ENCODE results near the gene PES1.

Gene PES1

GRCh38 chr22:30584441-30584840 lies 7.3 kb downstream of the PES1 start:
- no peak for DNase-seq (ENCODE audit: low read depth)
- TF ChIP-seq, protein P1, sequence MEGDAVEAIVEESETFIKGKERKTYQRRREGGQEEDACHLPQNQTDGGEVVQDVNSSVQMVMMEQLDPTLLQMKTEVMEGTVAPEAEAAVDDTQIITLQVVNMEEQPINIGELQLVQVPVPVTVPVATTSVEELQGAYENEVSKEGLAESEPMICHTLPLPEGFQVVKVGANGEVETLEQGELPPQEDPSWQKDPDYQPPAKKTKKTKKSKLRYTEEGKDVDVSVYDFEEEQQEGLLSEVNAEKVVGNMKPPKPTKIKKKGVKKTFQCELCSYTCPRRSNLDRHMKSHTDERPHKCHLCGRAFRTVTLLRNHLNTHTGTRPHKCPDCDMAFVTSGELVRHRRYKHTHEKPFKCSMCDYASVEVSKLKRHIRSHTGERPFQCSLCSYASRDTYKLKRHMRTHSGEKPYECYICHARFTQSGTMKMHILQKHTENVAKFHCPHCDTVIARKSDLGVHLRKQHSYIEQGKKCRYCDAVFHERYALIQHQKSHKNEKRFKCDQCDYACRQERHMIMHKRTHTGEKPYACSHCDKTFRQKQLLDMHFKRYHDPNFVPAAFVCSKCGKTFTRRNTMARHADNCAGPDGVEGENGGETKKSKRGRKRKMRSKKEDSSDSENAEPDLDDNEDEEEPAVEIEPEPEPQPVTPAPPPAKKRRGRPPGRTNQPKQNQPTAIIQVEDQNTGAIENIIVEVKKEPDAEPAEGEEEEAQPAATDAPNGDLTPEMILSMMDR (conservative IDR thresholded peaks at IDR 0.05; ENCODE audit: low read depth, low read length), result no peak
- no peak overlapping the region for H3K4me3 ChIP-seq (ENCODE audit: low read depth, low read length)

DNA sequence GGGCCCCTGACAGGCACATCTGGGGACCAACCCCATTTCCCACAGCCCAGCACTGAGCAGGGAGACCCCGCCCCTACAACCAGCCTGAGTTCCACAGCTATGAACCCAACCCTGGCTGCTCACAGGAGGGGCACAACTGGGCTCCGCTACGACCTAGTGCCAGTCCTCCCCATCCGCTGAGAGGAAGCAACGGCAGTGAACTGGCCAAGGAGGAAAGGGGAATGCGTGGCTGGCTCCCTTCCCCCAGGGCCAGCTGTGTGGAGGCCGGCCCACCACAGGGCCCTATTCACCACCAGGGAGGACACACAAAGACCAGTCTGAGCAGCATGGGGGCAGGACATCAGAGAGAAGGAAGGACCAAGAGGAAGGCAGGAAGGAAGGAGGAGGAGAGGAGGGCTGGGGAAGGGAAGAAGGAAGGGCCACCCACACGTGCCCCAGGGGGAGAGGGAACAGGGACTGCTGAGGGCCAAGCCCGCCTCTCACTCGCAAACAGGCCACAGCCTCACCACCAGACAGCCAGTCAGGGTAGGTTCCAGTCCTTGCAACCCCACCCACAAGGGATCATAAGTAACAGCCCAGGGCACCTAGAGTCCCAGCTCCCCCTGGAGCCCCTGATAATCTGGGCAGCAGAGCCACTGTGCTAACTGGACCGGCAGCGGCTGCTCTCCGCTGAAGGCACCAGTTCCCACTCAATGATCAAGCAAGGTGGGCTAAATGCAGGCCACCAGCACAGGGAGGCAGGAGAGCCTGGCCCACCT lies 8.7 kb downstream of the PES1 start:
- TF ChIP-seq, protein P1 (conservative IDR thresholded peaks at IDR 0.05; ENCODE audit: low read depth, low read length), result no peak
- no peak overlapping the region for H3K4me3 ChIP-seq (ENCODE audit: low read depth, low read length)
- DNase-seq (ENCODE audit: low read depth), result no peak

DNA sequence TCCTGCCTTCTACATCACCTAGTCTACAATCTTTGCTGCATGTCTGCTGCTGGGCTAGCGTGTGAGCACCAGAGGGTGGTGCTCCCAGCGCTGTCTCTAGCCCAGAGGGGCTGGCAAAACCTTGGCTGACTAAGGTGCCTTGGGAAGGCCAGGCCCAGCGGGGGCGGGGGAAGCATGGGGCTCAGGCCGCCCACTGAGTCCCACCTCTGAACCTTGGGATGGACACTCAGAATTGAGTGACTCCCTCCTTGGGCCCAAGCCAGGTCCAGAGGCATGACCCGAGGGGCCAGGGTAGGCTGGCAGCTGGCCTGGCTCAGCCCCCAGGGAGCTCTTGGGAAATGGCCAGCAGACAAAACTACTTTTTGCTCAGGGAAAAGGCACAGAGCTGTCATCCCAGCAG lies 9.7 kb downstream of the PES1 start:
- no peak for DNase-seq (ENCODE audit: low read depth)
- H3K4me3 ChIP-seq (ENCODE audit: low read depth, low read length), result no peak overlapping the region
- TF ChIP-seq, protein P1 (conservative IDR thresholded peaks at IDR 0.05; ENCODE audit: low read depth, low read length), result no peak

DNA sequence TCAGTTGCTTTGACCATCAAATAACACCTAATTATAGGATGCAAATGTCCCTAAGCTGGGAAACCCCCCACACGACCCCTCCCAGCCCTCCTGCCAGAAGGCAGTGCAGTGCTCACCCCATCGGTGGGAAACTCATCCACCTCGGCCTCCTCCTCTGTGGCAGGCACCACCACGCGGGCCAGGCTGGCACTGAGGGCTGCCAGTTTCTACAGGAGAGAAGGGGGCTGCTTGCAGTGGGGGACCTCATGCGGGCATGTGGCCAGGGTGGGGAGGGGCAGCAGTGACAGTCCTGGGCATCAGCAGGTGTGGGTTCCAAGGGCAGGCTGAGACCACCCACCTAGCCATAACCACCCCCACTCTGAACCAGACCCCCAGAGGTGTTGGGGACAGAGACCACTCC lies 10.8 kb downstream of the PES1 start:
- TF ChIP-seq, protein P1 (conservative IDR thresholded peaks at IDR 0.05; ENCODE audit: low read depth, low read length), result no peak
- DNase-seq (ENCODE audit: low read depth), result no peak
- H3K4me3 ChIP-seq (ENCODE audit: low read depth, low read length), result no peak overlapping the region

GRCh38 chr22:30578481-30578880 lies 13.2 kb downstream of the PES1 start:
- DNase-seq (ENCODE audit: low read depth), result no peak
- no peak overlapping the region for H3K4me3 ChIP-seq (ENCODE audit: low read depth, low read length)
- TF ChIP-seq, protein P1 (conservative IDR thresholded peaks at IDR 0.05; ENCODE audit: low read depth, low read length), result no peak

GRCh38 chr22:30575859-30576258 lies 15.9 kb downstream of the PES1 start:
- TF ChIP-seq, protein P1 (conservative IDR thresholded peaks at IDR 0.05; ENCODE audit: low read depth, low read length), result no peak
- no peak overlapping the region for H3K4me3 ChIP-seq (ENCODE audit: low read depth, low read length)
- no peak for DNase-seq (ENCODE audit: low read depth)

Measured in choroid plexus epithelial cell (primary cell).